ENCODE data around the gene TNFRSF25. TPM values are rescaled to one million over a fixed set of nuclear protein-coding genes. Genes with fewer than 3 reads are reported as not detected.

TNFRSF25 gene
- total RNA-seq, 4 donors from 2014 or later: 31.0 to 88.4 (median 61.5) TPM

- TF ChIP-seq, protein P1, sequence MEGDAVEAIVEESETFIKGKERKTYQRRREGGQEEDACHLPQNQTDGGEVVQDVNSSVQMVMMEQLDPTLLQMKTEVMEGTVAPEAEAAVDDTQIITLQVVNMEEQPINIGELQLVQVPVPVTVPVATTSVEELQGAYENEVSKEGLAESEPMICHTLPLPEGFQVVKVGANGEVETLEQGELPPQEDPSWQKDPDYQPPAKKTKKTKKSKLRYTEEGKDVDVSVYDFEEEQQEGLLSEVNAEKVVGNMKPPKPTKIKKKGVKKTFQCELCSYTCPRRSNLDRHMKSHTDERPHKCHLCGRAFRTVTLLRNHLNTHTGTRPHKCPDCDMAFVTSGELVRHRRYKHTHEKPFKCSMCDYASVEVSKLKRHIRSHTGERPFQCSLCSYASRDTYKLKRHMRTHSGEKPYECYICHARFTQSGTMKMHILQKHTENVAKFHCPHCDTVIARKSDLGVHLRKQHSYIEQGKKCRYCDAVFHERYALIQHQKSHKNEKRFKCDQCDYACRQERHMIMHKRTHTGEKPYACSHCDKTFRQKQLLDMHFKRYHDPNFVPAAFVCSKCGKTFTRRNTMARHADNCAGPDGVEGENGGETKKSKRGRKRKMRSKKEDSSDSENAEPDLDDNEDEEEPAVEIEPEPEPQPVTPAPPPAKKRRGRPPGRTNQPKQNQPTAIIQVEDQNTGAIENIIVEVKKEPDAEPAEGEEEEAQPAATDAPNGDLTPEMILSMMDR (IDR thresholded peaks at IDR 0.05): no peak
- TF ChIP-seq POLR2A (IDR thresholded peaks at IDR 0.05): no peak
- Histone ChIP-seq H3K27me3 (peaks cover 0 to 21% of the 10 kb centered on the region in 2 donors), H3K9me3 (peaks cover 0 to 3% (median 0%) of the 10 kb centered on the region in 4 donors), H3K4me1 (peaks cover 2 to 36% (median 12%) of the 10 kb centered on the region in 4 donors), H3K27ac (peak overlapping the region in 1 of 4 donors; percentile 14), H3K4me3 (no peak overlapping the region), H3K36me3 (no peaks in the 10 kb centered on the region)
- DNase-seq: no peak
These were observed 50.9 kb downstream of the TNFRSF25 start for GRCh38 chr1:6414881-6415626.

GRCh38 chr1:6414443-6414844, 51.5 kb downstream of the TNFRSF25 start:
- Histone ChIP-seq H3K4me1 (peaks cover 0 to 30% (median 7%) of the 10 kb centered on the region in 4 donors), H3K4me3 (no peak overlapping the region), H3K27me3 (peaks cover 0 to 17% of the 10 kb centered on the region in 2 donors), H3K9me3 (peaks cover 0 to 3% (median 0%) of the 10 kb centered on the region in 4 donors), H3K27ac (no peak overlapping the region), H3K36me3 (no peaks in the 10 kb centered on the region)
- DNase-seq: peak in 1 of 3 donors; percentile 61
- TF ChIP-seq, protein P1 (IDR thresholded peaks at IDR 0.05): peak in 4 of 6 experiments; percentile 11 to 43 (median 30)
- no peak for TF ChIP-seq POLR2A (IDR thresholded peaks at IDR 0.05)

GRCh38 chr1:6412896-6413295, 53.1 kb downstream of the TNFRSF25 start:
- no peaks in the 10 kb centered on the region for H3K36me3 ChIP-seq
- no peak overlapping the region for H3K4me3 ChIP-seq
- peaks cover 0 to 15% (median 0%) of the 10 kb centered on the region in 4 donors for H3K4me1 ChIP-seq
- H3K9me3 ChIP-seq: no peaks in the 10 kb centered on the region
- DNase-seq: no peak
- TF ChIP-seq POLR2A (IDR thresholded peaks at IDR 0.05): no peak
- TF ChIP-seq, protein P1 (IDR thresholded peaks at IDR 0.05): no peak
- H3K27ac ChIP-seq: no peak overlapping the region
- H3K27me3 ChIP-seq: peaks cover 0 to 3% of the 10 kb centered on the region in 2 donors

Small RNA genes within 50 kb of the gene (small RNA-seq; reads per million reads assigned to genes)
- 0 reads per million in 2 donors for gene MIR4252

Other genes starting within 250 kb of the TNFRSF25 start
- gene ICMT, start 230.2 kb downstream of the TNFRSF25 start, total RNA-seq: 100 to 1,000 TPM in 1 of 4 donors, 10 to 100 TPM in 3; 26.4 to 109 (median 63.8) TPM
- gene HES3, start 222.0 kb downstream of the TNFRSF25 start, total RNA-seq: not detected
- 100 to 1,000 TPM in 3 of 4 donors, 1 to 10 TPM in 1; 3.3 to 162 (median 121) TPM for gene GPR153, start 205.1 kb downstream of the TNFRSF25 start, total RNA-seq
- 10 to 100 TPM; 38.4 to 93.2 (median 67.1) TPM for gene ACOT7, start 72.4 kb downstream of the TNFRSF25 start, total RNA-seq
- 10 to 100 TPM in 1 of 4 donors, 1 to 10 TPM in 3; 2.5 to 15.9 (median 5.2) TPM for gene HES2, start 46.3 kb downstream of the TNFRSF25 start, total RNA-seq
- gene ESPN, start 41.4 kb downstream of the TNFRSF25 start, total RNA-seq: 100 to 1,000 TPM in 3 of 4 donors, 10 to 100 TPM in 1; 17.3 to 390 (median 306) TPM
- 10 to 100 TPM; 17.7 to 56.9 (median 45.4) TPM for gene PLEKHG5, start 25.5 kb upstream of the TNFRSF25 start, total RNA-seq
- gene NOL9, start 88.3 kb upstream of the TNFRSF25 start, total RNA-seq: 10 to 100 TPM; 19.0 to 28.0 (median 22.5) TPM
- gene TAS1R1, start 89.1 kb upstream of the TNFRSF25 start, total RNA-seq: not detected
- 10 to 100 TPM; 27.0 to 80.9 (median 38.2) TPM for gene ZBTB48, start 113.8 kb upstream of the TNFRSF25 start, total RNA-seq
- 10 to 100 TPM; 14.4 to 25.1 (median 18.2) TPM for gene KLHL21, start 136.7 kb upstream of the TNFRSF25 start, total RNA-seq
- gene PHF13, start 147.6 kb upstream of the TNFRSF25 start, total RNA-seq: 1 to 10 TPM; 3.3 to 7.4 (median 6.0) TPM
- 10 to 100 TPM in 3 of 4 donors, 1 to 10 TPM in 1; 9.9 to 22.8 (median 18.8) TPM for gene THAP3, start 158.7 kb upstream of the TNFRSF25 start, total RNA-seq
- gene DNAJC11, start 235.6 kb upstream of the TNFRSF25 start, total RNA-seq: 100 to 1,000 TPM in 1 of 4 donors, 10 to 100 TPM in 3; 62.9 to 119 (median 63.4) TPM